Tibial nerve (tissue), 4 donors: ENCODE measurements around the gene C19orf25. TPM values are rescaled to one million over a fixed set of nuclear protein-coding genes. Genes with fewer than 3 reads are reported as not detected.

Source experiments
- DNase-seq, 2 donors: peaks; one replicate each; pipeline ENCODE4 v3.0.0-alpha.2; 2019; ENCODE audit warnings: low spot score in 2 of 2
- H3K27ac ChIP-seq, 4 donors: fragments of 200-600 bp; sonication (generic) in 3 of 4; one replicate each; pipeline ENCODE4 v1.5.1; 2017 to 2019; ENCODE audit warnings: mild to moderate bottlenecking in 1 of 4
- H3K27me3 ChIP-seq, 2 donors: fragments of 200-600 bp; sonication (generic) in 1 of 2; one replicate each; pipeline versions ENCODE4 v1.5.1 to v1.6.0; 2017 to 2019
- H3K36me3 ChIP-seq, 3 donors: fragments of 200-600 bp; sonication (generic); one replicate each; pipeline ENCODE4 v1.5.1; 2018 to 2019
- H3K4me1 ChIP-seq, 4 donors: fragments of 200-600 bp; sonication (generic) in 3 of 4; one replicate each; pipeline ENCODE4 v1.5.1; 2017 to 2019
- H3K4me3 ChIP-seq, 4 donors: fragments of 200-600 bp; sonication (generic) in 3 of 4; one replicate each; pipeline ENCODE4 v1.5.1; 2017 to 2019; ENCODE audit warnings: mild to moderate bottlenecking in 1 of 4, moderate library complexity in 1 of 4
- H3K9me3 ChIP-seq, 4 donors: fragments of 200-600 bp; sonication (generic) in 3 of 4; one replicate each; pipeline ENCODE4 v1.5.1; 2017 to 2019
- EP300 ChIP-seq, 2 donors: sonication (generic); formaldehyde crosslinking; IDR thresholded peaks; one replicate each; pipeline ENCODE4 v1.6.1; 2017; ENCODE audit warnings: antibody characterized with exemption in 2 of 2, mild to moderate bottlenecking in 1 of 2
- POLR2A ChIP-seq, 2 donors: fragments of 450-650 bp; IDR thresholded peaks; one replicate each; pipeline ENCODE4 v1.6.1; 2017; ENCODE audit warnings: antibody characterized with exemption in 2 of 2, mild to moderate bottlenecking in 2 of 2, moderate library complexity in 2 of 2
- WGBS, 2 donors: methylation state at CpG; one replicate each; pipeline ENCODE4 v1.1.5; 2018; 5-methylcytosine and 5-hydroxymethylcytosine counted together
- total RNA-seq, 4 donors: library from RNA; depleted of rRNA; stranded (reverse); fragments of >200 nt; gene quantifications; one replicate each; pipeline ENCODE4 v1.1.0, GENCODE V29; 2016
- TF ChIP-seq, protein P1 (sequence below), 5 experiments: fragments of 200-600 bp in 3 of 5; fragments of 450-650 bp in 2 of 5; sonication (generic) in 3 of 5; IDR thresholded peaks; one replicate each; pipeline ENCODE4 v1.5.1; 2016 to 2019; ENCODE audit warnings: antibody characterized with exemption in 5 of 5, mild to moderate bottlenecking in 3 of 5, moderate library complexity in 2 of 5

Gene C19orf25
- total RNA-seq, 4 donors from 2014 or later = 22.4 to 47.4 (median 33.8) TPM

DNA sequence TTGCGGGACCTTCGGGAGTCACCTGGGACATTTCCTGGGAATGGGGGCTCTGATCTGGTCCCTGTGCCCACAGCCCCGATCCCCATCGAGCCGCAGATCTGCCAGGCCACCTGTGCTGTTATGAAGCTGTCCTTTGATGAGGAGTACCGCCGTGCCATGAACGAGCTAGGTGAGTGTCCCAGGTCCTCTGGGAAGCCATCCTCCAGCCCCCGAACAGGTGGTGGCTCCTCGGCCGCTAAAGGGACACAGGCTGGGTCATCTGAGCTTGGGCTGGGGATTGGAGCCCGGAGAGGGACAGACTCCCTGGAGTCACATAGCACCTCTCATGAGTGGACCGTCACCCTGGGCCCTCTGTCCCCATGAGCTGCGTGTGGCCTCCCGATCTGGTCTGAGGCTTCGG lies 21.1 kb downstream of the C19orf25 start:
- TF ChIP-seq, protein P1, sequence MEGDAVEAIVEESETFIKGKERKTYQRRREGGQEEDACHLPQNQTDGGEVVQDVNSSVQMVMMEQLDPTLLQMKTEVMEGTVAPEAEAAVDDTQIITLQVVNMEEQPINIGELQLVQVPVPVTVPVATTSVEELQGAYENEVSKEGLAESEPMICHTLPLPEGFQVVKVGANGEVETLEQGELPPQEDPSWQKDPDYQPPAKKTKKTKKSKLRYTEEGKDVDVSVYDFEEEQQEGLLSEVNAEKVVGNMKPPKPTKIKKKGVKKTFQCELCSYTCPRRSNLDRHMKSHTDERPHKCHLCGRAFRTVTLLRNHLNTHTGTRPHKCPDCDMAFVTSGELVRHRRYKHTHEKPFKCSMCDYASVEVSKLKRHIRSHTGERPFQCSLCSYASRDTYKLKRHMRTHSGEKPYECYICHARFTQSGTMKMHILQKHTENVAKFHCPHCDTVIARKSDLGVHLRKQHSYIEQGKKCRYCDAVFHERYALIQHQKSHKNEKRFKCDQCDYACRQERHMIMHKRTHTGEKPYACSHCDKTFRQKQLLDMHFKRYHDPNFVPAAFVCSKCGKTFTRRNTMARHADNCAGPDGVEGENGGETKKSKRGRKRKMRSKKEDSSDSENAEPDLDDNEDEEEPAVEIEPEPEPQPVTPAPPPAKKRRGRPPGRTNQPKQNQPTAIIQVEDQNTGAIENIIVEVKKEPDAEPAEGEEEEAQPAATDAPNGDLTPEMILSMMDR (IDR thresholded peaks at IDR 0.05) = no peak
- TF ChIP-seq EP300 (IDR thresholded peaks at IDR 0.05) = no peak
- no peak for TF ChIP-seq POLR2A (IDR thresholded peaks at IDR 0.05)
- H3K27me3 ChIP-seq = peaks cover 3 to 51% of the 10 kb centered on the region in 2 donors

DNA sequence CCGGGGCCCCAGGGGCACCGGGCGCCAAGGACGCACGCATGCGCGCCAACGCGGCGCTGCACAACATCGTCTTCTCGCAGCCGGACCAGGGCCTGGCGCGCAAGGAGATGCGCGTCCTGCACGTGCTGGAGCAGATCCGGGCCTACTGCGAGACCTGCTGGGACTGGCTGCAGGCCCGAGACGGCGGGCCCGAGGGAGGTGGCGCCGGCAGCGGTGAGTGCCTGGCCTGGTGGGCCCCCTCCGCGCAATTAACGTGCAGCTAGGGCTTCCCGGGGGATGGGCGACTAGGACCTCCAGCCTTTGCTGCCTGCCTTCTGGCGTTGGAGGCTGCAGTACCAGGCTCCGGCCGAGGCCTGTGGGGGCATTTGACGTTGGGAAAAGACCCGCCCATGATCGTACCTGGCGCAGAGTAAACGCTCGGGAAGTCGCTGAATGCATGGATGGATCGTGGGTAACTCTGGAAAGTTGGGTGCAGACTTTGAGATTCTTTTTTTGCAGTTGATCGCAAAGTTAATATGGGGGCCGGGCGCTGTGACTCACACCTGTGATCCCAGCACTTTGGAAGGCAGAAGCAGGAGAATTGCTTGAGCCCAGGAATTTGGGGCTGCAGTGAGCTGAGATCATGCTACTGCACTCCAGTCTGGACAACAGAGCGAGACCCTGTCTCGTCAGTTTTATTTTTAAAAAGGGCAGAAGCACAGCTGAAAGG lies 21.8 kb downstream of the C19orf25 start:
- Histone ChIP-seq H3K4me1 (peaks cover 0 to 46% (median 25%) of the 10 kb centered on the region in 4 donors), H3K9me3 (no peaks in the 10 kb centered on the region), H3K4me3 (no peak overlapping the region), H3K27ac (no peak overlapping the region), H3K36me3 (peaks cover 0 to 26% (median 0%) of the 10 kb centered on the region in 3 donors), H3K27me3 (peaks cover 3 to 58% of the 10 kb centered on the region in 2 donors)
- no peak for DNase-seq
- TF ChIP-seq EP300 (IDR thresholded peaks at IDR 0.05) = no peak
- TF ChIP-seq, protein P1 (IDR thresholded peaks at IDR 0.05) = no peak
- TF ChIP-seq POLR2A (IDR thresholded peaks at IDR 0.05) = no peak
- 35 to 43% methylated on average over 45 to 48 of the region's 48 CpGs for WGBS, 2 donors

More for the DNA sequence above, 21.1 kb downstream of the C19orf25 start:
- Histone ChIP-seq H3K27ac (no peak overlapping the region), H3K36me3 (peaks cover 0 to 27% (median 0%) of the 10 kb centered on the region in 3 donors), H3K9me3 (no peaks in the 10 kb centered on the region), H3K4me1 (peaks cover 0 to 39% (median 20%) of the 10 kb centered on the region in 4 donors), H3K4me3 (no peak overlapping the region)
- DNase-seq = no peak
- WGBS, 2 donors = 80 to 88% methylated on average over 4 to 7 of the region's 16 CpGs

DNA sequence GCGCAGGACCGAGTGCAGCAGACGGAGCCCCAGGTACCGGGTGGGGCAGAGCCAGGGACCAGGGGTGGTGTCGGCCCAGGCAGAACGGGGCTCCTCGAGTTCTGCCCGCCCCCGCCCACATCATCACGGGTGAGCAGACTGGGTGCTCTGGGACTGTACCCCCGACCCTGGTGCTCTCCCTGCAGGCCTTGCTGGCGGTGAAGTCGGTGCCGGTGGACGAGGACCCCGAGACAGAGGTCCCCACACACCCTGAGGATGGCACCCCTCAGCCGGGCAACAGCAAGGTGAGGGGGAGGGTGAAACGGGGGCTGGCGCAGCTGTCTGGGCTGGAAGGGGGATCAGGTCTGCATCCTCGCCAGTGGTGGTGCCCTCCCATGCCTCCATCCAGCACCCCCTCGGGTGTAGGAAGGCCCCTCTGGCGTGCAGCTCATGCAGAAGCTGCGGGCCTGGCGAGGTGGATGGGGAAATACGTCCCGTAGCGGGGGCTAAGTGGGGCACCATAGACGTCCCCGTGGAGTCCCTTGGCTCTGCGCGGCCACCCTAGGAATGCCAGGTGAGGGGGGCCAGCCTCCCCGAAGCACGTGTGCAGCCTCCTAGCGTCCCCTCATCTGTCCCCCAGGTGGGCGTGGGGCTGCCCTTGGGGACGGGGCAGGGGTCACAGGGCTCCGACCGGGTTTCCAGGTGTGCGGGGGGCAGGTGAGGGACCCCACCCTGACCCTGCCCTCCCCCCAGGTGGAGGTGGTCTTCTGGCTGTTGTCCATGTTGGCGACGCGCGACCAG lies 22.7 kb downstream of the C19orf25 start:
- no peak for DNase-seq
- Histone ChIP-seq H3K36me3 (peaks cover 0 to 17% (median 0%) of the 10 kb centered on the region in 3 donors), H3K27ac (no peak overlapping the region), H3K27me3 (peaks cover 3 to 67% of the 10 kb centered on the region in 2 donors), H3K4me1 (peaks cover 0 to 55% (median 28%) of the 10 kb centered on the region in 4 donors), H3K4me3 (no peak overlapping the region), H3K9me3 (no peaks in the 10 kb centered on the region)
- TF ChIP-seq POLR2A (IDR thresholded peaks at IDR 0.05) (no peak), EP300 (IDR thresholded peaks at IDR 0.05) (no peak)
- TF ChIP-seq, protein P1 (IDR thresholded peaks at IDR 0.05) = no peak
- 48 to 54% methylated on average over 14 to 23 of the region's 43 CpGs for WGBS, 2 donors

DNA sequence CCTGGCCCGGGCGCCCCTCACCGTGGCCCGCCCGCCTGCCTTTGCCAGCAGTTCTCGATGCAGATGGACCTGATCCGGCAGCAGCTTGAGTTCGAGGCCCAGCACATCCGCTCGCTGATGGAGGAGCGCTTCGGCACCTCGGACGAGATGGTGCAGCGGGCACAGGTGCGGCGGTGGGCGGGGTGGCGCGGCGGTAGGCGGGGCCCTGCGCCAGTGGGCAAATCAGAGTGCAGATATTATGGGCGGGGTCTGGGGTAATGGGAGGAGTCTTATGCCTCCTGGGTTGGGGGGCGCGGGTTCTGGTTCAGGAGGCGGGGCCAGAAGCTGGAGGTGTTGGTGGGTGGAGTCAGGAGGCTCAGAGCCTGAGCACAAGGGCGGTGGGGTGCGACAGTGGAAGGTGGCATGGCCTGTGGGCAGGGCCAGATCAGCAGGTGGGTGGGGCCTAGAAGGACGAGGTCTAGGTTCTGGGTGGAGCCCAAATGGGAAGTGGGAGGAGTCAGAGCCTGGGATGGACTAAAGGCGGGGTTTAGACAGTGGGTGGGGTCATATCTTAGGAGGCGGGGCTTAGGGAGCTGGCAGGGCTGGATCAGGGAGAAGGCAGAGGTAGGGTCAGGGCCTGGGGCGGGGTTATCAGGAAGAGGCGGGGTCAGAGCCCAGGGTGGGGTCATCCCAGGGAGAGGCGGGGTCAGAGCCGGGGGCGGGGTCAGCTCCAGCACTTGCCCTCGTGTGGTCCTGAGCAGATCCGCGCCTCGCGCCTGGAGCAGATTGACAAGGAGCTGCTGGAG lies 23.5 kb downstream of the C19orf25 start:
- Histone ChIP-seq H3K27me3 (peaks cover 3 to 74% of the 10 kb centered on the region in 2 donors), H3K27ac (no peak overlapping the region), H3K4me3 (no peak overlapping the region), H3K4me1 (peaks cover 0 to 58% (median 28%) of the 10 kb centered on the region in 4 donors), H3K9me3 (no peaks in the 10 kb centered on the region), H3K36me3 (peaks cover 0 to 9% (median 0%) of the 10 kb centered on the region in 3 donors)
- DNase-seq = no peak
- no peak for TF ChIP-seq POLR2A (IDR thresholded peaks at IDR 0.05)
- TF ChIP-seq EP300 (IDR thresholded peaks at IDR 0.05) = no peak
- TF ChIP-seq, protein P1 (IDR thresholded peaks at IDR 0.05) = no peak
- WGBS, 2 donors = 12 to 34% methylated on average over 18 to 38 of the region's 42 CpGs
